GM19463 (cell line): ENCODE data around the gene IMP4.
"Not testable (repeated sequence)": the region's sequence is repeated elsewhere in the genome, so short reads cannot be mapped to it uniquely, and the experiment has no call there.

ENCODE experiments used
- ATAC-seq: cut with Tn5 transposase; IDR thresholded peaks from one replicate; pipeline ENCODE4 v1.9.1; 2021; ENCODE audit warnings: mild to moderate bottlenecking, moderate library complexity; ENCODE audit not compliant: unreplicated experiment

IMP4 gene

GRCh38 chr2:130342533-130343275, at the start of gene IMP4:
IMP4 (plus strand) TSS chr2:130342897; CDS start chr2:130342933, 36 bp downstream.
- peak; percentile 80 for ATAC-seq

- no peak for ATAC-seq
Observed at GRCh38 chr2:130300258-130300969, 42.3 kb upstream of the IMP4 start.

GRCh38 chr2:130300970-130301348, 41.7 kb upstream of the IMP4 start:
- ATAC-seq: no peak

- no peak for ATAC-seq
Observed at GRCh38 chr2:130302164-130302886, 40.4 kb upstream of the IMP4 start.

GRCh38 chr2:130303169-130303568, 39.5 kb upstream of the IMP4 start:
- ATAC-seq: peak; percentile 80

GRCh38 chr2:130304726-130305125, 38.0 kb upstream of the IMP4 start:
- no peak for ATAC-seq

- ATAC-seq: no peak
Observed at GRCh38 chr2:130307850-130308249, 34.8 kb upstream of the IMP4 start.

GRCh38 chr2:130310881-130311280, 31.8 kb upstream of the IMP4 start:
- peak; percentile 58 for ATAC-seq

GRCh38 chr2:130313812-130314334, 28.8 kb upstream of the IMP4 start:
- no peak for ATAC-seq

- no peak for ATAC-seq
Observed at GRCh38 chr2:130314377-130314776, 28.3 kb upstream of the IMP4 start.

- ATAC-seq: no peak
Observed at GRCh38 chr2:130316596-130316995, 26.1 kb upstream of the IMP4 start.

GRCh38 chr2:130318906-130319305, 23.8 kb upstream of the IMP4 start:
- ATAC-seq: no peak

GRCh38 chr2:130319536-130319935, 23.2 kb upstream of the IMP4 start:
- ATAC-seq: no peak

- ATAC-seq: no peak
Observed at GRCh38 chr2:130327703-130328527, 14.8 kb upstream of the IMP4 start.

GRCh38 chr2:130328710-130329109, 14.0 kb upstream of the IMP4 start:
- ATAC-seq: no peak

GRCh38 chr2:130332271-130333073, 10.2 kb upstream of the IMP4 start:
- peak; percentile 64 for ATAC-seq

- not testable (repeated sequence) for ATAC-seq
Observed at GRCh38 chr2:130333253-130333652, 9.4 kb upstream of the IMP4 start.

- no peak for ATAC-seq
Observed at GRCh38 chr2:130334026-130334425, 8.7 kb upstream of the IMP4 start.

GRCh38 chr2:130335226-130335625, 7.5 kb upstream of the IMP4 start:
- no peak for ATAC-seq
